Caco-2 (cell line): ENCODE data around the gene PCBP2. TPM values are rescaled to one million over a fixed set of nuclear protein-coding genes. Genes with fewer than 3 reads are reported as not detected.
A peak's percentile ranks its signal among the peaks of the same experiment; 100 is the strongest.

Source experiments
- BruUV-seq: library from RNA; stranded (reverse); fragments of 400-500 nt; replicated peaks from 2 replicates; lab custom pipeline; 2021; lab: Mats Ljungman, UMichigan
- CTCF ChIA-PET: fragments of 300-600 bp; sonication (Branson Sonifier 250); formaldehyde crosslinking; loops from one replicate; lab custom pipeline; 2022; ENCODE audit warnings: antibody characterized with exemption; lab: Charles Lee
- POLR2A ChIA-PET: fragments of 300-600 bp; sonication (Branson Sonifier 250); formaldehyde crosslinking; loops from one replicate; lab custom pipeline; 2022; ENCODE audit warnings: antibody characterized with exemption; lab: Charles Lee
- DNase-seq, 2 experiments: peaks; one replicate each; pipeline versions ENCODE4 v3.0.0 to v3.0.0-alpha.2; 2020 to 2022
- H3K27me3 ChIP-seq: replicated peaks from 2 replicates; pipeline ENCODE4 v1.6.0; 2011; ENCODE audit warnings: low read length; ENCODE audit not compliant: control insufficient read depth, insufficient read depth
- H3K36me3 ChIP-seq: 2 replicates; pipeline ENCODE4 v1.5.1; 2011; ENCODE audit warnings: low read length; ENCODE audit not compliant: control insufficient read depth, insufficient read depth
- H3K4me1 ChIP-seq: fragments of 250-450 bp; sonication (Bioruptor Pico); 2 replicates; pipeline ENCODE4 v1.5.1; 2020; ENCODE audit warnings: mild to moderate bottlenecking
- H3K4me3 ChIP-seq: 2 replicates; pipeline ENCODE4 v1.5.1; 2011; ENCODE audit warnings: low read depth, mild to moderate bottlenecking, control low read depth, low read length
- H3K9me3 ChIP-seq: fragments of 250-450 bp; sonication (Bioruptor Pico); 2 replicates; pipeline ENCODE4 v1.5.1; 2020; ENCODE audit warnings: mild to moderate bottlenecking, moderate library complexity
- H3K27ac Mint-ChIP-seq: one replicate; pipeline ENCODE4 v1.8.0; 2022; ENCODE audit warnings: mixed read lengths; ENCODE audit not compliant: unreplicated experiment
- H3K27me3 Mint-ChIP-seq: one replicate; pipeline ENCODE4 v1.8.0; 2022; ENCODE audit warnings: mixed read lengths; ENCODE audit not compliant: insufficient read depth, unreplicated experiment
- H3K36me3 Mint-ChIP-seq: one replicate; pipeline ENCODE4 v1.8.0; 2022; ENCODE audit warnings: mild to moderate bottlenecking, mixed read lengths; ENCODE audit not compliant: insufficient read depth, unreplicated experiment
- H3K4me1 Mint-ChIP-seq: one replicate; pipeline ENCODE4 v1.8.0; 2022; ENCODE audit warnings: low read depth, mixed read lengths; ENCODE audit not compliant: unreplicated experiment
- H3K4me3 Mint-ChIP-seq: one replicate; pipeline ENCODE4 v1.8.0; 2022; ENCODE audit warnings: mild to moderate bottlenecking, moderate library complexity, mixed read lengths; ENCODE audit not compliant: unreplicated experiment
- H3K9me3 Mint-ChIP-seq: one replicate; pipeline ENCODE4 v1.8.0; 2022; ENCODE audit warnings: mixed read lengths; ENCODE audit not compliant: unreplicated experiment
- intact Hi-C: fragments of 100-400 bp; cut with micrococcal nuclease; formaldehyde crosslinking; loops from one replicate; pipeline ENCODE4 v1.10.0; 2022; ENCODE audit not compliant: unreplicated experiment
- total RNA-seq: library from RNA; stranded (reverse); gene quantifications from 2 replicates; pipeline ENCODE4 v1.2.3, GENCODE V29; 2022
- TF ChIP-seq, protein P1 (sequence below), 2 experiments: fragments of 200-600 bp in 1 of 2; IDR thresholded peaks; 1 replicate in 1 of 2; 2 replicates in 1 of 2; pipeline versions ENCODE4 v1.5.1 to v1.8.0; 2011 to 2022; ENCODE audit warnings: antibody characterized with exemption in 1 of 2, control low read depth in 1 of 2, inconsistent platforms in 1 of 2, low read depth in 1 of 2, low read length in 1 of 2, mild to moderate bottlenecking in 1 of 2, moderate library complexity in 1 of 2; ENCODE audit not compliant: insufficient read depth in 1 of 2, severe bottlenecking in 1 of 2, unreplicated experiment in 1 of 2

PCBP2 gene
- total RNA-seq, 1 experiment from 2014 or later: 1,143 TPM

GRCh38 chr12:53486736-53487487 is 35.0 kb downstream of the PCBP2 start:
- no peak overlapping the region for H3K4me3 ChIP-seq
- ChIA-PET CTCF (no interaction called here), POLR2A (interaction anchor here (0.6 kb wide), 1 partner anchor 212 kb away, joined by 3 read pairs; no protein-coding TSS in a partner anchor)
- H3K9me3 ChIP-seq: no peaks in the 10 kb centered on the region
- intact Hi-C loops: no loop called here
- H3K9me3 Mint-ChIP-seq: no peaks in the 10 kb centered on the region
- H3K4me1 Mint-ChIP-seq: peaks cover 2% of the 10 kb centered on the region
- peak overlapping the region; percentile 72 for H3K27ac Mint-ChIP-seq
- no TSS peak for BruUV-seq
- H3K4me1 ChIP-seq: no peaks in the 10 kb centered on the region; the same call in 1 of the 2 replicates
- peaks cover 7% of the 10 kb centered on the region for H3K36me3 ChIP-seq
- peak in 1 of 2 experiments; percentile 16 for DNase-seq
- H3K27me3 ChIP-seq: no peaks in the 10 kb centered on the region
- TF ChIP-seq, protein P1, sequence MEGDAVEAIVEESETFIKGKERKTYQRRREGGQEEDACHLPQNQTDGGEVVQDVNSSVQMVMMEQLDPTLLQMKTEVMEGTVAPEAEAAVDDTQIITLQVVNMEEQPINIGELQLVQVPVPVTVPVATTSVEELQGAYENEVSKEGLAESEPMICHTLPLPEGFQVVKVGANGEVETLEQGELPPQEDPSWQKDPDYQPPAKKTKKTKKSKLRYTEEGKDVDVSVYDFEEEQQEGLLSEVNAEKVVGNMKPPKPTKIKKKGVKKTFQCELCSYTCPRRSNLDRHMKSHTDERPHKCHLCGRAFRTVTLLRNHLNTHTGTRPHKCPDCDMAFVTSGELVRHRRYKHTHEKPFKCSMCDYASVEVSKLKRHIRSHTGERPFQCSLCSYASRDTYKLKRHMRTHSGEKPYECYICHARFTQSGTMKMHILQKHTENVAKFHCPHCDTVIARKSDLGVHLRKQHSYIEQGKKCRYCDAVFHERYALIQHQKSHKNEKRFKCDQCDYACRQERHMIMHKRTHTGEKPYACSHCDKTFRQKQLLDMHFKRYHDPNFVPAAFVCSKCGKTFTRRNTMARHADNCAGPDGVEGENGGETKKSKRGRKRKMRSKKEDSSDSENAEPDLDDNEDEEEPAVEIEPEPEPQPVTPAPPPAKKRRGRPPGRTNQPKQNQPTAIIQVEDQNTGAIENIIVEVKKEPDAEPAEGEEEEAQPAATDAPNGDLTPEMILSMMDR (IDR thresholded peaks at IDR 0.05; ENCODE audit: insufficient read depth in 1 of 2, low read depth in 1 of 2, low read length in 1 of 2, severe bottlenecking in 1 of 2, unreplicated experiment in 1 of 2): no peak
- peaks cover 76% of the 10 kb centered on the region for H3K36me3 Mint-ChIP-seq
- H3K4me3 Mint-ChIP-seq: no peak overlapping the region
- no peaks in the 10 kb centered on the region for H3K27me3 Mint-ChIP-seq

DNA sequence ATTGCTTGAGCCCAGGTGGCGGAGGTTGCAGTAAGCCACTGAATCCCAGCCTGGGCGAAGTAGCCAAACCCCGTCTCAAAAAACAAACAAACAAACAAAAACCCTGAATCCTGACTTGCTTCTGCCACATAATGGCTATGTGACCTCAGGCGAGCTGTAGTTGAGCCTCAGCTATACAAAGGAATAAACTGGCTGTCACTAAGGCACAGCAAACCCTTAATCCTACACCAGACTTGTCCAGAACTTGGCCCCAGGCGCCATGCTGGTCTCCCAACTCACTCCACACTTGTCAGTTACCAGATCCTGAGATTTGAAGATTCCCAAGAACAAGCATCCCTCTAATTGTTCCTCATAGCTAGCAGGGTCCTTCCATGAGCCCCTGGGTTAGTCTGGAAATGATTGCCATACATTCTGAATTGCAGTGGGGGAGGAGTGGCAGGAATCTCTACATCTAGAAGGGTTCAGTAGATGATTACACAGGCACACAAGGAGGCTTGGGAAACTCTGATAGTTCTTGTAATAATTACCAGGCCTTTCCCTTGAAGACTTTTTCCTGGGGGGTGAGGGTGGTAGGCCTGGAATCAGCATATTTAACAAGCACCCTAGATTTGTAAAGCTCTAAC is 37.5 kb downstream of the PCBP2 start:
- H3K4me3 ChIP-seq: no peak overlapping the region
- CTCF ChIA-PET: no interaction called here
- no peak overlapping the region for H3K27ac Mint-ChIP-seq
- H3K36me3 ChIP-seq: peaks cover 6% of the 10 kb centered on the region
- peaks cover 5% of the 10 kb centered on the region for H3K4me1 ChIP-seq
- intact Hi-C loops: no loop called here
- no peak overlapping the region for H3K4me3 Mint-ChIP-seq
- POLR2A ChIA-PET: no interaction called here
- no peaks in the 10 kb centered on the region for H3K27me3 Mint-ChIP-seq
- peaks cover 17% of the 10 kb centered on the region for H3K4me1 Mint-ChIP-seq
- no peaks in the 10 kb centered on the region for H3K27me3 ChIP-seq
- no peaks in the 10 kb centered on the region for H3K9me3 ChIP-seq
- peaks cover 63% of the 10 kb centered on the region for H3K36me3 Mint-ChIP-seq
- no peaks in the 10 kb centered on the region for H3K9me3 Mint-ChIP-seq
- TF ChIP-seq, protein P1 (IDR thresholded peaks at IDR 0.05; ENCODE audit: insufficient read depth in 1 of 2, low read depth in 1 of 2, low read length in 1 of 2, severe bottlenecking in 1 of 2, unreplicated experiment in 1 of 2): no peak
- BruUV-seq: no TSS peak
- no peak for DNase-seq

- peaks cover 27% of the 10 kb centered on the region for H3K4me1 Mint-ChIP-seq
- H3K9me3 ChIP-seq: no peaks in the 10 kb centered on the region
- H3K27me3 ChIP-seq: no peaks in the 10 kb centered on the region
- H3K4me1 ChIP-seq: peaks cover 18% of the 10 kb centered on the region
- ChIA-PET CTCF (interaction anchor here (0.6 to 2.1 kb wide), 4 partner anchors 9 to 1467 kb away, joined by 4 to 7 read pairs (median 6); partner anchors contain the start of gene TARBP2), POLR2A (interaction anchor here (0.5 to 1.7 kb wide), 3 partner anchors 9 to 16 kb away, joined by 4 to 6 read pairs (median 5); partner anchors contain the start of gene TARBP2)
- H3K4me3 Mint-ChIP-seq: peak overlapping the region; percentile 88
- H3K4me3 ChIP-seq: peak overlapping the region; percentile 61
- no peaks in the 10 kb centered on the region for H3K36me3 ChIP-seq
- H3K9me3 Mint-ChIP-seq: no peaks in the 10 kb centered on the region
- DNase-seq: no peak
- intact Hi-C loops: no loop called here
- TF ChIP-seq, protein P1 (IDR thresholded peaks at IDR 0.05; ENCODE audit: insufficient read depth in 1 of 2, low read depth in 1 of 2, low read length in 1 of 2, severe bottlenecking in 1 of 2, unreplicated experiment in 1 of 2): no peak
- H3K27me3 Mint-ChIP-seq: no peaks in the 10 kb centered on the region
- TSS peak; percentile 82 for BruUV-seq
- H3K27ac Mint-ChIP-seq: peak overlapping the region; percentile 72
- peaks cover 35% of the 10 kb centered on the region for H3K36me3 Mint-ChIP-seq
These were observed 40.3 kb downstream of the PCBP2 start for GRCh38 chr12:53492188-53492587.
